H1 (cell line): ENCODE data around the gene WDR37. TPM values are rescaled to one million over a fixed set of nuclear protein-coding genes. Genes with fewer than 3 reads are reported as not detected.

Experiments
- CTCF ChIA-PET: fragments of 300-600 bp; sonication (Branson Sonifier 250); formaldehyde crosslinking; loops from one replicate; lab custom pipeline; 2021; ENCODE audit not compliant: partially characterized antibody; lab: Charles Lee
- POLR2A ChIA-PET: fragments of 300-600 bp; sonication (Branson Sonifier 250); formaldehyde crosslinking; loops from one replicate; lab custom pipeline; 2021; ENCODE audit warnings: inconsistent platforms; ENCODE audit not compliant: partially characterized antibody; lab: Charles Lee
- DNase-seq, 2 experiments: peaks; one replicate each; pipeline versions ENCODE4 v3.0.0 to v3.0.0-alpha.2; 2010 to 2022; ENCODE audit warnings: low spot score in 2 of 2, low read depth in 1 of 2, mixed read lengths in 1 of 2
- FAIRE-seq: peaks from 2 replicates; lab custom pipeline; 2011; peaks lifted over from hg19 to GRCh38; lab: Jason Lieb, UNC
- H2AFZ ChIP-seq: 2 replicates; pipeline ENCODE4 v1.8.1; 2012; ENCODE audit warnings: low read length, inconsistent platforms
- H2AK5ac ChIP-seq: 2 replicates; pipeline ENCODE4 v1.6.1; 2013; ENCODE audit warnings: low read depth, low read length
- H2BK120ac ChIP-seq: replicated peaks from 2 replicates; pipeline ENCODE3; 2013; ENCODE audit warnings: low read depth, low read length, inconsistent platforms
- H2BK12ac ChIP-seq: 2 replicates; pipeline ENCODE4 v1.6.1; 2013; ENCODE audit warnings: low read depth, low read length
- H2BK15ac ChIP-seq: 2 replicates; pipeline ENCODE4 v1.6.1; 2013; ENCODE audit warnings: low read length
- H2BK20ac ChIP-seq: 2 replicates; pipeline ENCODE4 v1.6.1; 2013; ENCODE audit warnings: low read length
- H2BK5ac ChIP-seq: 2 replicates; pipeline ENCODE4 v1.6.1; 2013; ENCODE audit warnings: low read depth, low read length
- H3K14ac ChIP-seq: 2 replicates; pipeline ENCODE4 v1.6.1; 2013; ENCODE audit warnings: inconsistent platforms; ENCODE audit not compliant: insufficient read length
- H3K18ac ChIP-seq: 2 replicates; pipeline ENCODE4 v1.6.1; 2013; ENCODE audit warnings: low read length; ENCODE audit errors: extremely low read depth
- H3K23ac ChIP-seq: 2 replicates; pipeline ENCODE4 v1.6.1; 2013; ENCODE audit warnings: inconsistent platforms; ENCODE audit not compliant: insufficient read length
- H3K23me2 ChIP-seq: 2 replicates; pipeline ENCODE4 v1.6.1; 2013; ENCODE audit warnings: low read depth, low read length
- H3K27ac ChIP-seq: 2 replicates; pipeline ENCODE4 v1.6.1; 2011; ENCODE audit warnings: low read depth, low read length, inconsistent platforms
- H3K27me3 ChIP-seq, 4 experiments: replicated peaks in 1 of 4; 1 replicate in 1 of 4; 2 replicates in 3 of 4; pipeline versions ENCODE4 v1.6.1 to v1.8.1; 2011 to 2013; ENCODE audit warnings: low read length in 3 of 4, mild to moderate bottlenecking in 3 of 4, inconsistent platforms in 2 of 4, mixed read lengths in 2 of 4, moderate library complexity in 1 of 4; ENCODE audit not compliant: control insufficient read depth in 3 of 4, insufficient read depth in 3 of 4; ENCODE audit errors: extremely low read depth in 1 of 4
- H3K36me3 ChIP-seq, 4 experiments: 2 replicates each; pipeline versions ENCODE4 v1.6.1 to v1.8.1; 2011 to 2013; ENCODE audit warnings: mild to moderate bottlenecking in 4 of 4, low read length in 3 of 4, moderate library complexity in 2 of 4, control low read depth in 1 of 4, inconsistent platforms in 1 of 4; ENCODE audit not compliant: insufficient read depth in 4 of 4, control insufficient read depth in 2 of 4
- H3K4ac ChIP-seq: replicated peaks from 2 replicates; pipeline ENCODE3; 2013; ENCODE audit warnings: low read length, low read depth, mixed read lengths, inconsistent platforms; ENCODE audit not compliant: insufficient read length
- H3K4me1 ChIP-seq, 4 experiments: replicated peaks in 1 of 4; 1 replicate in 1 of 4; 2 replicates in 3 of 4; pipeline versions ENCODE4 v1.6.1 to v1.8.1; 2011 to 2013; ENCODE audit warnings: low read length in 3 of 4, inconsistent platforms in 2 of 4, mixed read lengths in 1 of 4; ENCODE audit not compliant: insufficient read depth in 4 of 4, control insufficient read depth in 3 of 4
- H3K4me2 ChIP-seq, 2 experiments: 2 replicates each; pipeline versions ENCODE4 v1.6.1 to v1.8.1; 2011 to 2013; ENCODE audit warnings: low read depth in 2 of 2, low read length in 2 of 2, control low read depth in 1 of 2, inconsistent platforms in 1 of 2, mild to moderate bottlenecking in 1 of 2; ENCODE audit not compliant: insufficient read depth in 1 of 2
- H3K4me3 ChIP-seq, 4 experiments: fragments of 200-600, 300-600 bp in 1 of 4; sonication (generic), shearing (Covaris generic), sonication (Bioruptor Twin) in 1 of 4; 2 replicates each; pipeline versions ENCODE4 v1.5.1 to v1.8.1; 2011 to 2016; ENCODE audit warnings: low read length in 4 of 4, low read depth in 3 of 4, control low read depth in 2 of 4, inconsistent platforms in 2 of 4, mild to moderate bottlenecking in 2 of 4, mixed read lengths in 1 of 4, moderate library complexity in 1 of 4; ENCODE audit not compliant: insufficient read depth in 2 of 4; ENCODE audit errors: extremely low read depth in 1 of 4
- H3K56ac ChIP-seq: replicated peaks from 2 replicates; pipeline ENCODE3; 2013; ENCODE audit warnings: low read depth, mild to moderate bottlenecking, mixed read lengths, low read length, inconsistent platforms; ENCODE audit not compliant: insufficient read length
- H3K79me1 ChIP-seq: 2 replicates; pipeline ENCODE4 v1.6.1; 2013; ENCODE audit warnings: low read depth, low read length, control low read depth
- H3K79me2 ChIP-seq, 2 experiments: 2 replicates each; pipeline versions ENCODE4 v1.6.1 to v1.8.1; 2012 to 2013; ENCODE audit warnings: low read length in 2 of 2, mild to moderate bottlenecking in 2 of 2, inconsistent platforms in 1 of 2; ENCODE audit not compliant: insufficient read depth in 2 of 2, control insufficient read depth in 1 of 2
- H3K9ac ChIP-seq, 4 experiments: replicated peaks in 1 of 4; 1 replicate in 1 of 4; 2 replicates in 3 of 4; pipeline versions ENCODE4 v1.6.1 to v1.8.1; 2011 to 2013; ENCODE audit warnings: low read depth in 3 of 4, low read length in 3 of 4, control low read depth in 2 of 4, mild to moderate bottlenecking in 2 of 4, moderate library complexity in 2 of 4, inconsistent platforms in 1 of 4; ENCODE audit errors: extremely low read depth in 1 of 4
- H3K9me3 ChIP-seq, 2 experiments: 2 replicates each; pipeline versions ENCODE4 v1.6.1 to v1.8.1; 2012 to 2013; ENCODE audit warnings: mild to moderate bottlenecking in 2 of 2, moderate library complexity in 2 of 2, control low read depth in 1 of 2, inconsistent platforms in 1 of 2, low read depth in 1 of 2, low read length in 1 of 2, mixed read lengths in 1 of 2; ENCODE audit not compliant: insufficient read depth in 2 of 2
- H4K20me1 ChIP-seq, 2 experiments: replicated peaks in 1 of 2; 2 replicates each; pipeline versions ENCODE3 to v1.8.1; 2011 to 2013; ENCODE audit warnings: inconsistent platforms in 2 of 2, low read length in 2 of 2, mild to moderate bottlenecking in 1 of 2; ENCODE audit not compliant: insufficient read depth in 2 of 2, control insufficient read depth in 1 of 2
- H4K5ac ChIP-seq: 2 replicates; pipeline ENCODE4 v1.6.1; 2013; ENCODE audit warnings: low read length, low read depth, mixed read lengths, inconsistent platforms; ENCODE audit not compliant: insufficient read length
- H4K8ac ChIP-seq: 2 replicates; pipeline ENCODE4 v1.8.0; 2013; ENCODE audit warnings: mild to moderate bottlenecking, moderate library complexity, low read length, inconsistent platforms; ENCODE audit not compliant: insufficient read depth; ENCODE audit errors: extremely low read depth
- H4K91ac ChIP-seq: replicated peaks from 2 replicates; pipeline ENCODE3; 2013; ENCODE audit warnings: low read length, mixed read lengths, inconsistent platforms; ENCODE audit not compliant: insufficient read length
- TAF1 ChIP-seq: IDR thresholded peaks from 2 replicates; pipeline ENCODE4 v1.6.1; 2011; ENCODE audit warnings: mild to moderate bottlenecking, low read depth, low read length
- WGBS, 2 experiments: shearing (Covaris generic) in 1 of 2; methylation state at CpG; one replicate each; pipeline versions ENCODE4 v1.1.6 to v1.1.7; 2013 to 2015; ENCODE audit warnings: low lambda C conversion rate in 2 of 2, mixed read lengths in 2 of 2, inconsistent platforms in 1 of 2, low coverage in 1 of 2, missing lambda C conversion rate in 1 of 2; ENCODE audit not compliant: insufficient replicate concordance in 2 of 2, insufficient coverage in 1 of 2, insufficient read length in 1 of 2; ENCODE audit errors: extremely low coverage in 1 of 2, missing lambda C conversion rate in 1 of 2; 5-methylcytosine and 5-hydroxymethylcytosine counted together
- polyA plus RNA-seq, 7 experiments: library from polyadenylated mRNA; depleted of rRNA in 3 of 7; stranded (reverse) in 5 of 7; unstranded in 2 of 7; fragments of >200 nt in 5 of 7; fragments of 200-250 nt in 2 of 7; gene quantifications; 1 replicate in 5 of 7; 2 replicates in 1 of 7; 4 replicates in 1 of 7; pipeline versions ENCODE4 v1.2.1 to v1.2.3, GENCODE V29; 2011 to 2013; ENCODE audit warnings: missing spikeins in 2 of 7, mixed read lengths in 2 of 7
- total RNA-seq: library from RNA; stranded (reverse); fragmentation: NEBNext Ultra II Directional; extraction: Animal tissue kit (Norgen Biotek cat#: 25700); gene quantifications from 2 replicates; pipeline ENCODE4 v1.2.1, GENCODE V29; 2021

WDR37 gene
- total and polyA plus RNA-seq, 2 of the 8 experiments (the other 6 are each of a cell fraction or from before 2014, with no cell fraction given), result 9.6 to 12.0 TPM

DNA sequence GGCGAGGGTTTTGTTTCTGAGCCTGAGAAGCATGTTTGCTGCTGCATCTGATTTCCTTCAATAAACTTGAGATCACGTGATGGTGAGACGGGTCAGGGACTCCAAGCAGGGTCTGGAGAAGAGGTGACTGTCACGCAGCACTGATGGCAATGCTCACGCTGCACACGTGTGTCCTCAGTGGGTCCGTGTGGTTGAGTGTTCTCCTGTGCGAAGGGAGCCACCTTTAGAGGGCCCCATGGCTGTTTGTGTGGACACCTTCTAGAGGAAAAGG lies 100.4 kb downstream of the WDR37 start:
- Histone ChIP-seq H2BK5ac (no peak overlapping the region), H3K27me3 (peaks cover 0 to 2% (median 0%) of the 10 kb centered on the region in 4 experiments; a peak in 2 of 7 replicates), H3K4me2 (no peak overlapping the region), H3K27ac (no peak overlapping the region), H3K9ac (no peak overlapping the region), H3K9me3 (no peaks in the 10 kb centered on the region), H2AK5ac (no peak overlapping the region), H3K23me2 (no peaks in the 10 kb centered on the region), H4K8ac (no peak overlapping the region; the same call in 1 of the 2 replicates), H2BK20ac (no peak overlapping the region), H3K4me3 (no peak overlapping the region), H4K5ac (no peak overlapping the region), H3K36me3 (no peaks in the 10 kb centered on the region), H2BK120ac (no peak overlapping the region), H3K4ac (no peak overlapping the region), H4K20me1 (no peaks in the 10 kb centered on the region), H2BK15ac (no peak overlapping the region), H3K4me1 (no peaks in the 10 kb centered on the region; a peak in 1 of 7 replicates), H4K91ac (no peak overlapping the region), H3K14ac (no peak overlapping the region), H3K23ac (no peak overlapping the region), H2BK12ac (peak overlapping the region; percentile 50; the same call in 1 of the 2 replicates), H2AFZ (no peak overlapping the region), H3K79me2 (no peaks in the 10 kb centered on the region), H3K18ac (no peak overlapping the region), H3K56ac (no peak overlapping the region), H3K79me1 (no peaks in the 10 kb centered on the region)
- DNase-seq (peak in 1 of 2 experiments; percentile 31), FAIRE-seq (no peak)
- ChIA-PET POLR2A (no interaction called here), CTCF (interaction anchor here (1.0 kb wide), 1 partner anchor 13 kb away, joined by 3 read pairs; no protein-coding TSS in a partner anchor)
- 88% methylated on average over 8 of the region's 8 CpGs; no CpG with 5 or more reads in 1 of the 2 experiments for WGBS, 2 experiments
- no peak for TF ChIP-seq TAF1
